Activated naive CD4-positive, alpha-beta T cell treated with anti-CD3 and anti-CD28 coated beads for 36 hours (primary cell): ENCODE measurements around the gene PRELID3B. TPM values are rescaled to one million over a fixed set of nuclear protein-coding genes. Genes with fewer than 3 reads are reported as not detected.
"Not testable (repeated sequence)": the region's sequence is repeated elsewhere in the genome, so short reads cannot be mapped to it uniquely, and the experiment has no call there.

Source experiments
- CTCF ChIA-PET: fragments of 350-600 bp; sonication (Branson Sonifier 250); formaldehyde crosslinking; loops from one replicate; lab custom pipeline; 2021; ENCODE audit warnings: antibody characterized with exemption; lab: Charles Lee
- DNase-seq: peaks from one replicate; pipeline ENCODE4 v3.0.0-alpha.2; 2020
- H3K27ac Mint-ChIP-seq: one replicate; pipeline ENCODE4 v1.8.0; 2021; ENCODE audit warnings: mild to moderate bottlenecking, mixed read lengths
- H3K27me3 Mint-ChIP-seq: one replicate; pipeline ENCODE4 v1.8.0; 2021; ENCODE audit warnings: low read depth, mixed read lengths
- H3K36me3 Mint-ChIP-seq: one replicate; pipeline ENCODE4 v1.8.0; 2021; ENCODE audit warnings: low read depth, mixed read lengths
- H3K4me1 Mint-ChIP-seq: one replicate; pipeline ENCODE4 v1.8.0; 2021; ENCODE audit warnings: low read depth, mixed read lengths
- H3K4me3 Mint-ChIP-seq: one replicate; pipeline ENCODE4 v1.8.0; 2021; ENCODE audit warnings: mild to moderate bottlenecking, moderate library complexity, mixed read lengths
- H3K9me3 Mint-ChIP-seq: one replicate; pipeline ENCODE4 v1.8.0; 2021; ENCODE audit warnings: mixed read lengths
- intact Hi-C: fragments of 100-400 bp; cut with micrococcal nuclease; formaldehyde crosslinking; loops from one replicate; pipeline ENCODE4 v1.15.1; 2023
- total RNA-seq, 2 experiments: library from RNA; stranded (reverse); gene quantifications; one replicate each; pipeline ENCODE4 v1.2.3, GENCODE V29; 2021

Gene PRELID3B
- total RNA-seq, 2 experiments from 2014 or later = 170 to 180 TPM

GRCh38 chr20:59013031-59013951 is 29.3 kb downstream of the PRELID3B start:
- H3K4me3 Mint-ChIP-seq = no peak overlapping the region
- H3K27me3 Mint-ChIP-seq = no peaks in the 10 kb centered on the region
- H3K4me1 Mint-ChIP-seq = peaks cover 43% of the 10 kb centered on the region
- CTCF ChIA-PET = no interaction called here
- no peak for DNase-seq
- H3K36me3 Mint-ChIP-seq = no peaks in the 10 kb centered on the region
- intact Hi-C loops = no loop called here
- no peak overlapping the region for H3K27ac Mint-ChIP-seq
- H3K9me3 Mint-ChIP-seq = no peaks in the 10 kb centered on the region

GRCh38 chr20:59011874-59012157 is 30.8 kb downstream of the PRELID3B start:
- H3K27me3 Mint-ChIP-seq, H3K4me3 Mint-ChIP-seq, H3K27ac Mint-ChIP-seq, intact Hi-C loops, H3K9me3 Mint-ChIP-seq, DNase-seq, CTCF ChIA-PET, H3K36me3 Mint-ChIP-seq: not testable (repeated sequence)
- peaks cover 34% of the 10 kb centered on the region for H3K4me1 Mint-ChIP-seq

- Mint-ChIP-seq H3K9me3 (no peaks in the 10 kb centered on the region), H3K27me3 (no peaks in the 10 kb centered on the region), H3K4me1 (peaks cover 29% of the 10 kb centered on the region), H3K27ac (no peak overlapping the region), H3K36me3 (no peaks in the 10 kb centered on the region), H3K4me3 (no peak overlapping the region)
- CTCF ChIA-PET = no interaction called here
- intact Hi-C loops = no loop called here
- no peak for DNase-seq
These were observed 31.4 kb downstream of the PRELID3B start for GRCh38 chr20:59010995-59011873.

GRCh38 chr20:59010321-59010994 is 32.1 kb downstream of the PRELID3B start:
- intact Hi-C loops = no loop called here
- no peak for DNase-seq
- no peaks in the 10 kb centered on the region for H3K9me3 Mint-ChIP-seq
- no peak overlapping the region for H3K27ac Mint-ChIP-seq
- peaks cover 31% of the 10 kb centered on the region for H3K4me1 Mint-ChIP-seq
- no peak overlapping the region for H3K4me3 Mint-ChIP-seq
- no peaks in the 10 kb centered on the region for H3K36me3 Mint-ChIP-seq
- no peaks in the 10 kb centered on the region for H3K27me3 Mint-ChIP-seq
- CTCF ChIA-PET = interaction anchor here (0.7 to 1.6 kb wide), 2 partner anchors 29 to 103 kb away, joined by 3 to 6 read pairs; partner anchors contain the start of gene NELFCD

- Mint-ChIP-seq H3K27me3 (no peaks in the 10 kb centered on the region), H3K4me3 (no peak overlapping the region), H3K27ac (no peak overlapping the region), H3K4me1 (peaks cover 36% of the 10 kb centered on the region), H3K36me3 (no peaks in the 10 kb centered on the region), H3K9me3 (no peaks in the 10 kb centered on the region)
- no peak for DNase-seq
- CTCF ChIA-PET = interaction anchor here (1.6 kb wide), 1 partner anchor 27 kb away, joined by 6 read pairs; the partner anchor contains the start of gene NELFCD
- intact Hi-C loops = no loop called here
These were observed 33.8 kb downstream of the PRELID3B start for GRCh38 chr20:59008715-59009336.

GRCh38 chr20:59007665-59008511 is 34.7 kb downstream of the PRELID3B start:
- DNase-seq = no peak
- Mint-ChIP-seq H3K4me3 (peak overlapping the region; percentile 69), H3K4me1 (peaks cover 31% of the 10 kb centered on the region), H3K36me3 (no peaks in the 10 kb centered on the region), H3K27me3 (no peaks in the 10 kb centered on the region), H3K27ac (no peak overlapping the region), H3K9me3 (no peaks in the 10 kb centered on the region)
- intact Hi-C loops = loop anchor here (1.0 kb wide), 1 partner anchor 24 kb away; the partner anchor contains the start of gene ATP5F1E
- CTCF ChIA-PET = no interaction called here

- H3K27me3 Mint-ChIP-seq = no peaks in the 10 kb centered on the region
- peak within 1 kb of the TSS; percentile 73 for H3K4me3 Mint-ChIP-seq
- intact Hi-C loops = loop anchor here (1.0 kb wide), 1 partner anchor 25 kb away; the partner anchor contains the start of gene ATP5F1E
- no peak within 1 kb of the TSS for H3K27ac Mint-ChIP-seq
- H3K36me3 Mint-ChIP-seq = no peaks in the 10 kb centered on the region
- no peaks in the 10 kb centered on the region for H3K9me3 Mint-ChIP-seq
- peaks cover 31% of the 10 kb centered on the region for H3K4me1 Mint-ChIP-seq
- DNase-seq = peak; percentile 43
- CTCF ChIA-PET = no interaction called here
These were observed 35.5 kb downstream of the PRELID3B start, which contains the start of gene CTSZ for GRCh38 chr20:59006864-59007664. Gene CTSZ (minus strand): TSS chr20:59007254. CDS start chr20:59007128, 126 bp downstream.

GRCh38 chr20:59006167-59006863 is 36.3 kb downstream of the PRELID3B start:
- DNase-seq = no peak

GRCh38 chr20:59005523-59006166 is 36.9 kb downstream of the PRELID3B start:
- no peaks in the 10 kb centered on the region for H3K9me3 Mint-ChIP-seq
- intact Hi-C loops = loop anchor here (2.0 kb wide), 1 partner anchor 25 kb away; the partner anchor contains the start of gene NELFCD
- H3K4me1 Mint-ChIP-seq = peaks cover 25% of the 10 kb centered on the region
- CTCF ChIA-PET = no interaction called here
- peaks cover 2% of the 10 kb centered on the region for H3K36me3 Mint-ChIP-seq
- no peak for DNase-seq
- no peak overlapping the region for H3K27ac Mint-ChIP-seq
- no peaks in the 10 kb centered on the region for H3K27me3 Mint-ChIP-seq
- peak overlapping the region; percentile 73 for H3K4me3 Mint-ChIP-seq

More at GRCh38 chr20:59006167-59006863, 36.3 kb downstream of the PRELID3B start:
- Mint-ChIP-seq H3K36me3 (peaks cover 2% of the 10 kb centered on the region), H3K27ac (no peak overlapping the region), H3K4me3 (peak overlapping the region; percentile 73), H3K27me3 (no peaks in the 10 kb centered on the region), H3K4me1 (peaks cover 26% of the 10 kb centered on the region), H3K9me3 (no peaks in the 10 kb centered on the region)
- intact Hi-C loops = no loop called here
- CTCF ChIA-PET = no interaction called here
